Brain microvascular endothelial cell (primary cell): ENCODE measurements around the gene ZSCAN10.
"Not testable (repeated sequence)": the region's sequence is repeated elsewhere in the genome, so short reads cannot be mapped to it uniquely, and the experiment has no call there.

Experiments
- DNase-seq: peaks from one replicate; pipeline ENCODE4 v3.0.0-alpha.2; 2020
- H3K27ac ChIP-seq: fragments of 250-450 bp; sonication (Bioruptor Pico); 2 replicates; pipeline ENCODE4 v1.5.1; 2020; ENCODE audit warnings: mild to moderate bottlenecking, moderate library complexity
- H3K27me3 ChIP-seq: fragments of 250-450 bp; sonication (Bioruptor Pico); replicated peaks from 2 replicates; pipeline ENCODE4 v1.5.1; 2020; ENCODE audit warnings: mild to moderate bottlenecking
- H3K36me3 ChIP-seq: fragments of 250-450 bp; sonication (Bioruptor Pico); replicated peaks from 2 replicates; pipeline ENCODE4 v1.5.1; 2020; ENCODE audit warnings: mild to moderate bottlenecking
- H3K4me3 ChIP-seq: 2 replicates; pipeline ENCODE4 v1.5.1; 2011; ENCODE audit warnings: low read depth, mild to moderate bottlenecking, control low read depth, low read length, moderate library complexity
- in situ Hi-C: cut with HindIII; loops from 2 replicates; pipeline ENCODE4 v1.10.0; 2017; ENCODE audit warnings: low sequenced_read_pairs, low pct_ligation_motif_present
- TF ChIP-seq, protein P1 (sequence below): IDR thresholded peaks from 2 replicates; pipeline ENCODE4 v1.5.1; 2011; ENCODE audit warnings: low read depth, mild to moderate bottlenecking, moderate library complexity, low read length, control low read depth, inconsistent platforms; ENCODE audit errors: missing control alignments

The ZSCAN10 gene

DNA sequence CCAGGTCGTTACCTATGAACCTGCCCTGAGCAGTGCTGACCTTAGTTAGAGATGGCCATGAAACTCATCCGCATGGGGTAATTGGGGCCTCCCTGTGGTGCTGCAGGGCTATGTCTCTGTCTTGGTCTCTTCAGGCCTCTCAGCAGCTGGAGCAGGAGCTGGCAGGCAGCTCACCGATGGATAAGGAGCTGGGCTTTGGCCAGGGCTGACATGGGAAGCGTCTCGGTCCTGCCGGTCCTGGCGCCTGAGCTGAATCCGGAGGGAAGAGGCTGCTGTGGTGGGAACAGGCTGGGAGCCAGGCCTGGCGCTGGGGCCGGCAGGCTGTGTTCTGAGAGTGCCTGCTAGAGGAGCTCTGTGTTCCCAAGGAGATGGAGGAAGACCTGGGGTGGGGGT lies 23.6 kb downstream of the ZSCAN10 start:
- DNase-seq, result no peak
- H3K27ac ChIP-seq, result no peak overlapping the region
- no peak overlapping the region for H3K4me3 ChIP-seq
- TF ChIP-seq, protein P1, sequence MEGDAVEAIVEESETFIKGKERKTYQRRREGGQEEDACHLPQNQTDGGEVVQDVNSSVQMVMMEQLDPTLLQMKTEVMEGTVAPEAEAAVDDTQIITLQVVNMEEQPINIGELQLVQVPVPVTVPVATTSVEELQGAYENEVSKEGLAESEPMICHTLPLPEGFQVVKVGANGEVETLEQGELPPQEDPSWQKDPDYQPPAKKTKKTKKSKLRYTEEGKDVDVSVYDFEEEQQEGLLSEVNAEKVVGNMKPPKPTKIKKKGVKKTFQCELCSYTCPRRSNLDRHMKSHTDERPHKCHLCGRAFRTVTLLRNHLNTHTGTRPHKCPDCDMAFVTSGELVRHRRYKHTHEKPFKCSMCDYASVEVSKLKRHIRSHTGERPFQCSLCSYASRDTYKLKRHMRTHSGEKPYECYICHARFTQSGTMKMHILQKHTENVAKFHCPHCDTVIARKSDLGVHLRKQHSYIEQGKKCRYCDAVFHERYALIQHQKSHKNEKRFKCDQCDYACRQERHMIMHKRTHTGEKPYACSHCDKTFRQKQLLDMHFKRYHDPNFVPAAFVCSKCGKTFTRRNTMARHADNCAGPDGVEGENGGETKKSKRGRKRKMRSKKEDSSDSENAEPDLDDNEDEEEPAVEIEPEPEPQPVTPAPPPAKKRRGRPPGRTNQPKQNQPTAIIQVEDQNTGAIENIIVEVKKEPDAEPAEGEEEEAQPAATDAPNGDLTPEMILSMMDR, result no peak
- no peaks in the 10 kb centered on the region for H3K36me3 ChIP-seq
- H3K27me3 ChIP-seq, result peaks cover 2% of the 10 kb centered on the region
- in situ Hi-C loops, result no loop called here

- TF ChIP-seq, protein P1, result no peak
- in situ Hi-C loops, result no loop called here
- H3K27ac ChIP-seq, result no peak overlapping the region
Observed at GRCh38 chr16:3074860-3075522, 24.1 kb downstream of the ZSCAN10 start.

GRCh38 chr16:3073448-3073847 lies 25.6 kb downstream of the ZSCAN10 start:
- TF ChIP-seq, protein P1, result no peak
- Histone ChIP-seq H3K4me3 (no peak overlapping the region), H3K27ac (no peak overlapping the region), H3K27me3 (no peaks in the 10 kb centered on the region), H3K36me3 (no peaks in the 10 kb centered on the region)
- no peak for DNase-seq
- in situ Hi-C loops, result no loop called here

More at GRCh38 chr16:3074860-3075522, 24.1 kb downstream of the ZSCAN10 start:
- H3K36me3 ChIP-seq, result no peaks in the 10 kb centered on the region
- H3K27me3 ChIP-seq, result peaks cover 2% of the 10 kb centered on the region
- H3K4me3 ChIP-seq, result no peak overlapping the region
- DNase-seq, result no peak

- H3K4me3 ChIP-seq, H3K27ac ChIP-seq, H3K27me3 ChIP-seq, DNase-seq, H3K36me3 ChIP-seq, in situ Hi-C loops: not testable (repeated sequence)
Observed at GRCh38 chr16:3072576-3073263, 26.4 kb downstream of the ZSCAN10 start.

- H3K27ac ChIP-seq, H3K27me3 ChIP-seq, H3K36me3 ChIP-seq, DNase-seq, in situ Hi-C loops, H3K4me3 ChIP-seq: not testable (repeated sequence)
Observed at GRCh38 chr16:3072148-3072547, 26.9 kb downstream of the ZSCAN10 start.

DNA sequence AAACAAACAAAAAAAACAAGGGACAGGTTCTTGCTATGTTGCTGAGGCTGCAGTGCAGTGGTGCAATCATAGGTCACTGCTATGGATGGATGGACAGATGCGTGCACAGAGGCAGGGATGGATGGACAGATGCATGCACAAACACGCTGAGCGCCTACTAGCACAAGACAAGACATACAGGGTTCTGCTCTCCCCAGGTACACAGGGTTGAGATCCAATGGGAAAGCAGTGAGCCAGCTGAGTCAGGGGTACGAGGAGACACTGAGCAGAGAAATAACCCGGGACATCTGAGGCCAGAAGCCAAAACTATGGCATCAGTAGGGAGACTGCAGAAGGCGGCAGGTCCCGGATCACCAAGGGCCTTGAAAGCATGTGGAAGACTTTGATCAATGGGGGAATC lies 27.4 kb downstream of the ZSCAN10 start:
- Histone ChIP-seq H3K27ac (no peak overlapping the region), H3K36me3 (no peaks in the 10 kb centered on the region), H3K27me3 (no peaks in the 10 kb centered on the region), H3K4me3 (no peak overlapping the region)
- DNase-seq, result no peak
- TF ChIP-seq, protein P1, result no peak
- in situ Hi-C loops, result no loop called here
